SKM-1 (cell line): ENCODE measurements around the gene SLC35A3.
"Not testable (repeated sequence)": the region's sequence is repeated elsewhere in the genome, so short reads cannot be mapped to it uniquely, and the experiment has no call there.

ENCODE experiments used
- DNase-seq: peaks from one replicate; lab custom pipeline; 2025; ENCODE audit not compliant: unreplicated experiment; lab: John Stamatoyannopoulos, UW

The SLC35A3 gene

GRCh38 chr1:100028765-100029164 lies 59.0 kb downstream of the SLC35A3 start:
- no peak for DNase-seq

GRCh38 chr1:100034470-100034869 lies 64.7 kb downstream of the SLC35A3 start:
- DNase-seq: no peak

GRCh38 chr1:100035214-100035613 lies 65.4 kb downstream of the SLC35A3 start:
- DNase-seq: no peak

GRCh38 chr1:100036718-100037655 lies 67.2 kb downstream of the SLC35A3 start:
- DNase-seq: no peak

- no peak for DNase-seq
Observed at GRCh38 chr1:100037656-100037926, 67.8 kb downstream of the SLC35A3 start.

GRCh38 chr1:100037927-100038659 lies 68.3 kb downstream of the SLC35A3 start:
- peak; percentile 40 for DNase-seq

- DNase-seq: no peak
Observed at GRCh38 chr1:100038660-100039287, 69.0 kb downstream of the SLC35A3 start.

- no peak for DNase-seq
Observed at GRCh38 chr1:100039591-100039990, 69.8 kb downstream of the SLC35A3 start.

- DNase-seq: no peak
Observed at GRCh38 chr1:100045206-100045605, 75.4 kb downstream of the SLC35A3 start.

GRCh38 chr1:100047235-100047708 lies 77.5 kb downstream of the SLC35A3 start:
- DNase-seq: not testable (repeated sequence)

GRCh38 chr1:100050139-100050538 lies 80.3 kb downstream of the SLC35A3 start:
- DNase-seq: no peak

GRCh38 chr1:100051401-100051800 lies 81.6 kb downstream of the SLC35A3 start:
- DNase-seq: no peak

GRCh38 chr1:100051893-100052292 lies 82.1 kb downstream of the SLC35A3 start:
- DNase-seq: no peak

GRCh38 chr1:100053119-100053518 lies 83.3 kb downstream of the SLC35A3 start:
- no peak for DNase-seq

- DNase-seq: no peak
Observed at GRCh38 chr1:100053727-100054126, 83.9 kb downstream of the SLC35A3 start.

- no peak for DNase-seq
Observed at GRCh38 chr1:100061681-100062080, 91.9 kb downstream of the SLC35A3 start.

GRCh38 chr1:100065183-100065968 lies 95.6 kb downstream of the SLC35A3 start:
- DNase-seq: no peak

GRCh38 chr1:100065969-100066227 lies 96.1 kb downstream of the SLC35A3 start:
- no peak for DNase-seq

- DNase-seq: no peak
Observed at GRCh38 chr1:100070201-100070939, 100.6 kb downstream of the SLC35A3 start.

- no peak for DNase-seq
Observed at GRCh38 chr1:100073531-100073930, 103.7 kb downstream of the SLC35A3 start.
